H1 (cell line): ENCODE results near the gene TMPRSS9. TPM values are rescaled to one million over a fixed set of nuclear protein-coding genes. Genes with fewer than 3 reads are reported as not detected.
"Not testable (repeated sequence)": the region's sequence is repeated elsewhere in the genome, so short reads cannot be mapped to it uniquely, and the experiment has no call there.

Experiments
- CTCF ChIA-PET: fragments of 300-600 bp; sonication (Branson Sonifier 250); formaldehyde crosslinking; loops from one replicate; lab custom pipeline; 2021; ENCODE audit not compliant: partially characterized antibody; lab: Charles Lee
- POLR2A ChIA-PET: fragments of 300-600 bp; sonication (Branson Sonifier 250); formaldehyde crosslinking; loops from one replicate; lab custom pipeline; 2021; ENCODE audit warnings: inconsistent platforms; ENCODE audit not compliant: partially characterized antibody; lab: Charles Lee
- DNase-seq, 2 experiments: peaks; one replicate each; pipeline versions ENCODE4 v3.0.0 to v3.0.0-alpha.2; 2010 to 2022; ENCODE audit warnings: low spot score in 2 of 2, low read depth in 1 of 2, mixed read lengths in 1 of 2
- FAIRE-seq: peaks from 2 replicates; lab custom pipeline; 2011; peaks lifted over from hg19 to GRCh38; lab: Jason Lieb, UNC
- H2AFZ ChIP-seq: 2 replicates; pipeline ENCODE4 v1.8.1; 2012; ENCODE audit warnings: low read length, inconsistent platforms
- H2AK5ac ChIP-seq: 2 replicates; pipeline ENCODE4 v1.6.1; 2013; ENCODE audit warnings: low read depth, low read length
- H2BK120ac ChIP-seq: replicated peaks from 2 replicates; pipeline ENCODE3; 2013; ENCODE audit warnings: low read depth, low read length, inconsistent platforms
- H2BK12ac ChIP-seq: 2 replicates; pipeline ENCODE4 v1.6.1; 2013; ENCODE audit warnings: low read depth, low read length
- H2BK15ac ChIP-seq: 2 replicates; pipeline ENCODE4 v1.6.1; 2013; ENCODE audit warnings: low read length
- H2BK20ac ChIP-seq: 2 replicates; pipeline ENCODE4 v1.6.1; 2013; ENCODE audit warnings: low read length
- H2BK5ac ChIP-seq: 2 replicates; pipeline ENCODE4 v1.6.1; 2013; ENCODE audit warnings: low read depth, low read length
- H3K14ac ChIP-seq: 2 replicates; pipeline ENCODE4 v1.6.1; 2013; ENCODE audit warnings: inconsistent platforms; ENCODE audit not compliant: insufficient read length
- H3K18ac ChIP-seq: 2 replicates; pipeline ENCODE4 v1.6.1; 2013; ENCODE audit warnings: low read length; ENCODE audit errors: extremely low read depth
- H3K23ac ChIP-seq: 2 replicates; pipeline ENCODE4 v1.6.1; 2013; ENCODE audit warnings: inconsistent platforms; ENCODE audit not compliant: insufficient read length
- H3K23me2 ChIP-seq: 2 replicates; pipeline ENCODE4 v1.6.1; 2013; ENCODE audit warnings: low read depth, low read length
- H3K27ac ChIP-seq: 2 replicates; pipeline ENCODE4 v1.6.1; 2011; ENCODE audit warnings: low read depth, low read length, inconsistent platforms
- H3K27me3 ChIP-seq, 4 experiments: replicated peaks in 1 of 4; 1 replicate in 1 of 4; 2 replicates in 3 of 4; pipeline versions ENCODE4 v1.6.1 to v1.8.1; 2011 to 2013; ENCODE audit warnings: low read length in 3 of 4, mild to moderate bottlenecking in 3 of 4, inconsistent platforms in 2 of 4, mixed read lengths in 2 of 4, moderate library complexity in 1 of 4; ENCODE audit not compliant: control insufficient read depth in 3 of 4, insufficient read depth in 3 of 4; ENCODE audit errors: extremely low read depth in 1 of 4
- H3K36me3 ChIP-seq, 4 experiments: 2 replicates each; pipeline versions ENCODE4 v1.6.1 to v1.8.1; 2011 to 2013; ENCODE audit warnings: mild to moderate bottlenecking in 4 of 4, low read length in 3 of 4, moderate library complexity in 2 of 4, control low read depth in 1 of 4, inconsistent platforms in 1 of 4; ENCODE audit not compliant: insufficient read depth in 4 of 4, control insufficient read depth in 2 of 4
- H3K4ac ChIP-seq: replicated peaks from 2 replicates; pipeline ENCODE3; 2013; ENCODE audit warnings: low read length, low read depth, mixed read lengths, inconsistent platforms; ENCODE audit not compliant: insufficient read length
- H3K4me1 ChIP-seq, 4 experiments: replicated peaks in 1 of 4; 1 replicate in 1 of 4; 2 replicates in 3 of 4; pipeline versions ENCODE4 v1.6.1 to v1.8.1; 2011 to 2013; ENCODE audit warnings: low read length in 3 of 4, inconsistent platforms in 2 of 4, mixed read lengths in 1 of 4; ENCODE audit not compliant: insufficient read depth in 4 of 4, control insufficient read depth in 3 of 4
- H3K4me2 ChIP-seq, 2 experiments: 2 replicates each; pipeline versions ENCODE4 v1.6.1 to v1.8.1; 2011 to 2013; ENCODE audit warnings: low read depth in 2 of 2, low read length in 2 of 2, control low read depth in 1 of 2, inconsistent platforms in 1 of 2, mild to moderate bottlenecking in 1 of 2; ENCODE audit not compliant: insufficient read depth in 1 of 2
- H3K4me3 ChIP-seq, 4 experiments: fragments of 200-600, 300-600 bp in 1 of 4; sonication (generic), shearing (Covaris generic), sonication (Bioruptor Twin) in 1 of 4; 2 replicates each; pipeline versions ENCODE4 v1.5.1 to v1.8.1; 2011 to 2016; ENCODE audit warnings: low read length in 4 of 4, low read depth in 3 of 4, control low read depth in 2 of 4, inconsistent platforms in 2 of 4, mild to moderate bottlenecking in 2 of 4, mixed read lengths in 1 of 4, moderate library complexity in 1 of 4; ENCODE audit not compliant: insufficient read depth in 2 of 4; ENCODE audit errors: extremely low read depth in 1 of 4
- H3K56ac ChIP-seq: replicated peaks from 2 replicates; pipeline ENCODE3; 2013; ENCODE audit warnings: low read depth, mild to moderate bottlenecking, mixed read lengths, low read length, inconsistent platforms; ENCODE audit not compliant: insufficient read length
- H3K79me1 ChIP-seq: 2 replicates; pipeline ENCODE4 v1.6.1; 2013; ENCODE audit warnings: low read depth, low read length, control low read depth
- H3K79me2 ChIP-seq, 2 experiments: 2 replicates each; pipeline versions ENCODE4 v1.6.1 to v1.8.1; 2012 to 2013; ENCODE audit warnings: low read length in 2 of 2, mild to moderate bottlenecking in 2 of 2, inconsistent platforms in 1 of 2; ENCODE audit not compliant: insufficient read depth in 2 of 2, control insufficient read depth in 1 of 2
- H3K9ac ChIP-seq, 4 experiments: replicated peaks in 1 of 4; 1 replicate in 1 of 4; 2 replicates in 3 of 4; pipeline versions ENCODE4 v1.6.1 to v1.8.1; 2011 to 2013; ENCODE audit warnings: low read depth in 3 of 4, low read length in 3 of 4, control low read depth in 2 of 4, mild to moderate bottlenecking in 2 of 4, moderate library complexity in 2 of 4, inconsistent platforms in 1 of 4; ENCODE audit errors: extremely low read depth in 1 of 4
- H3K9me3 ChIP-seq, 2 experiments: 2 replicates each; pipeline versions ENCODE4 v1.6.1 to v1.8.1; 2012 to 2013; ENCODE audit warnings: mild to moderate bottlenecking in 2 of 2, moderate library complexity in 2 of 2, control low read depth in 1 of 2, inconsistent platforms in 1 of 2, low read depth in 1 of 2, low read length in 1 of 2, mixed read lengths in 1 of 2; ENCODE audit not compliant: insufficient read depth in 2 of 2
- H4K20me1 ChIP-seq, 2 experiments: replicated peaks in 1 of 2; 2 replicates each; pipeline versions ENCODE3 to v1.8.1; 2011 to 2013; ENCODE audit warnings: inconsistent platforms in 2 of 2, low read length in 2 of 2, mild to moderate bottlenecking in 1 of 2; ENCODE audit not compliant: insufficient read depth in 2 of 2, control insufficient read depth in 1 of 2
- H4K5ac ChIP-seq: 2 replicates; pipeline ENCODE4 v1.6.1; 2013; ENCODE audit warnings: low read length, low read depth, mixed read lengths, inconsistent platforms; ENCODE audit not compliant: insufficient read length
- H4K8ac ChIP-seq: 2 replicates; pipeline ENCODE4 v1.8.0; 2013; ENCODE audit warnings: mild to moderate bottlenecking, moderate library complexity, low read length, inconsistent platforms; ENCODE audit not compliant: insufficient read depth; ENCODE audit errors: extremely low read depth
- H4K91ac ChIP-seq: replicated peaks from 2 replicates; pipeline ENCODE3; 2013; ENCODE audit warnings: low read length, mixed read lengths, inconsistent platforms; ENCODE audit not compliant: insufficient read length
- WGBS, 2 experiments: shearing (Covaris generic) in 1 of 2; methylation state at CpG; one replicate each; pipeline versions ENCODE4 v1.1.6 to v1.1.7; 2013 to 2015; ENCODE audit warnings: low lambda C conversion rate in 2 of 2, mixed read lengths in 2 of 2, inconsistent platforms in 1 of 2, low coverage in 1 of 2, missing lambda C conversion rate in 1 of 2; ENCODE audit not compliant: insufficient replicate concordance in 2 of 2, insufficient coverage in 1 of 2, insufficient read length in 1 of 2; ENCODE audit errors: extremely low coverage in 1 of 2, missing lambda C conversion rate in 1 of 2; 5-methylcytosine and 5-hydroxymethylcytosine counted together
- polyA plus RNA-seq, 7 experiments: library from polyadenylated mRNA; depleted of rRNA in 3 of 7; stranded (reverse) in 5 of 7; unstranded in 2 of 7; fragments of >200 nt in 5 of 7; fragments of 200-250 nt in 2 of 7; gene quantifications; 1 replicate in 5 of 7; 2 replicates in 1 of 7; 4 replicates in 1 of 7; pipeline versions ENCODE4 v1.2.1 to v1.2.3, GENCODE V29; 2011 to 2013; ENCODE audit warnings: missing spikeins in 2 of 7, mixed read lengths in 2 of 7
- total RNA-seq: library from RNA; stranded (reverse); fragmentation: NEBNext Ultra II Directional; extraction: Animal tissue kit (Norgen Biotek cat#: 25700); gene quantifications from 2 replicates; pipeline ENCODE4 v1.2.1, GENCODE V29; 2021

Gene TMPRSS9
- total and polyA plus RNA-seq, 2 of the 8 experiments (the other 6 are each of a cell fraction or from before 2014, with no cell fraction given), result 0.15 to 0.19 TPM

DNA sequence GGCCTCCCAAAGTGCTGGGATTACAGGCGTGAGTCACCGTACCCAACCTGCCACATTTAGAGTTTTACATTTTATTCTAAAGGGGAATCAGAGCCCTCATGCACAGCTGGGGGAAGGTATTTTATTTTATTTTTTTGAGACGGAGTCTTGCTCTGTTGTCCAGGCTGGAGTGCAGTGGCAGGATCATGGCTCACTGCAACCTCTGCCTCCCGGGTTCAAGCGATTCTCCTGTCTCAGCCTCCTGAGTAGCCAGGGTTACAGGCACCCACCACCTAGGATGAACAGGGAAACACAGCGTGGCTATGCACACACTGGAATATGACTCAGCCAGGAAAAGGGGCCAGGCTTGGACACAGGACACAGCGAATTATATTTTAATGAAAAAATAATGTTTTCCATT is 37.1 kb downstream of the TMPRSS9 start:
- not testable (repeated sequence) for H3K9ac ChIP-seq, H3K36me3 ChIP-seq, H3K18ac ChIP-seq, H2BK15ac ChIP-seq, H3K56ac ChIP-seq, H3K9me3 ChIP-seq, H3K4me1 ChIP-seq, H2AK5ac ChIP-seq, H3K4ac ChIP-seq, H2BK12ac ChIP-seq, H2BK5ac ChIP-seq, DNase-seq, H3K4me2 ChIP-seq, H4K5ac ChIP-seq, FAIRE-seq, H3K79me1 ChIP-seq, H4K20me1 ChIP-seq, H2BK120ac ChIP-seq, H4K91ac ChIP-seq, H3K79me2 ChIP-seq, H3K27me3 ChIP-seq, H3K23me2 ChIP-seq, H2BK20ac ChIP-seq, H2AFZ ChIP-seq, H4K8ac ChIP-seq, H3K4me3 ChIP-seq, H3K14ac ChIP-seq, H3K27ac ChIP-seq, H3K23ac ChIP-seq
- WGBS, 2 experiments, result 91% methylated on average over 7 of the region's 7 CpGs; no CpG with 5 or more reads in 1 of the 2 experiments
- CTCF ChIA-PET, result interaction anchor here (0.7 to 1.4 kb wide), 5 partner anchors 13 to 214 kb away, joined by 3 to 8 read pairs (median 3); no protein-coding TSS in a partner anchor
- POLR2A ChIA-PET, result interaction anchor here (1.3 to 2.9 kb wide), 3 partner anchors 11 to 346 kb away, joined by 3 to 11 read pairs (median 4); partner anchors contain the start of gene TIMM13
